HUES48 (cell line): ENCODE results near the gene TM6SF1.
"Not testable (repeated sequence)": the region's sequence is repeated elsewhere in the genome, so short reads cannot be mapped to it uniquely, and the experiment has no call there.

Source experiments
- H3K27ac ChIP-seq: one replicate; pipeline ENCODE4 v1.7.0; 2013; ENCODE audit warnings: low read depth, low read length, inconsistent platforms
- H3K27me3 ChIP-seq: 2 replicates; pipeline ENCODE4 v1.6.1; 2013; ENCODE audit warnings: mild to moderate bottlenecking, low read length; ENCODE audit not compliant: control insufficient read depth, insufficient read depth
- H3K36me3 ChIP-seq: 2 replicates; pipeline ENCODE4 v1.6.1; 2013; ENCODE audit warnings: low read length; ENCODE audit not compliant: control insufficient read depth, insufficient read depth
- H3K4me1 ChIP-seq: 2 replicates; pipeline ENCODE4 v1.6.1; 2013; ENCODE audit warnings: mild to moderate bottlenecking, low read length; ENCODE audit not compliant: control insufficient read depth, insufficient read depth
- H3K4me3 ChIP-seq: 2 replicates; pipeline ENCODE4 v1.5.1; 2013; ENCODE audit warnings: mild to moderate bottlenecking, low read depth, low read length
- H3K9ac ChIP-seq: 2 replicates; pipeline ENCODE4 v1.6.1; 2013; ENCODE audit warnings: mild to moderate bottlenecking, low read depth, low read length, moderate library complexity
- H3K9me3 ChIP-seq: 2 replicates; pipeline ENCODE4 v1.6.1; 2013; ENCODE audit warnings: low read length; ENCODE audit not compliant: control insufficient read depth, insufficient read depth

The TM6SF1 gene

DNA sequence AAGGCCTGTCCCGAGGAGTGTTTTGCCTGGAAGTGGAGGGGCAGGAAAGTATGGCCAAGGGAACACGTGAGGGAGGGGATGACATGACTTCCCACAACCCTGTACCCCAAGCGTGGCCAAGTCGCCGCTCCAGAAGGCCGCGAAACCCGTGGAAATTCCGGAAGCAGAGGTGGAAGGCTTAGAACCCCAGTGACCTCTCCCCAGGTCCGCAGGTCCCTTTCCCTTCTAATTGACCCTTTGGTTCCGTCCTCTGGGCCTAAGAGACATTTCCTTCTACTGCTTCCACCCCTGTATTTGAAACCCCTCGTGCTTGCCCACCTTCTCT is 39.8 kb upstream of the TM6SF1 start:
- peaks cover 7% of the 10 kb centered on the region; the same call in 1 of the 2 replicates for H3K36me3 ChIP-seq
- peak overlapping the region; percentile 97 for H3K4me3 ChIP-seq
- peaks cover 9% of the 10 kb centered on the region; the same call in 1 of the 2 replicates for H3K9me3 ChIP-seq
- H3K9ac ChIP-seq, result peak overlapping the region; percentile 94; the same call in 1 of the 2 replicates
- H3K4me1 ChIP-seq, result peaks cover 40% of the 10 kb centered on the region
- H3K27me3 ChIP-seq, result no peaks in the 10 kb centered on the region
- peak overlapping the region; percentile 91 for H3K27ac ChIP-seq

GRCh38 chr15:83068054-83068453 is 39.4 kb upstream of the TM6SF1 start:
- H3K4me1 ChIP-seq, result peaks cover 36% of the 10 kb centered on the region
- H3K9me3 ChIP-seq, result peaks cover 10% of the 10 kb centered on the region; the same call in 1 of the 2 replicates
- no peak overlapping the region for H3K4me3 ChIP-seq
- peaks cover 5% of the 10 kb centered on the region; the same call in 1 of the 2 replicates for H3K36me3 ChIP-seq
- H3K27ac ChIP-seq, result peak overlapping the region; percentile 17
- no peak overlapping the region for H3K9ac ChIP-seq
- H3K27me3 ChIP-seq, result no peaks in the 10 kb centered on the region

DNA sequence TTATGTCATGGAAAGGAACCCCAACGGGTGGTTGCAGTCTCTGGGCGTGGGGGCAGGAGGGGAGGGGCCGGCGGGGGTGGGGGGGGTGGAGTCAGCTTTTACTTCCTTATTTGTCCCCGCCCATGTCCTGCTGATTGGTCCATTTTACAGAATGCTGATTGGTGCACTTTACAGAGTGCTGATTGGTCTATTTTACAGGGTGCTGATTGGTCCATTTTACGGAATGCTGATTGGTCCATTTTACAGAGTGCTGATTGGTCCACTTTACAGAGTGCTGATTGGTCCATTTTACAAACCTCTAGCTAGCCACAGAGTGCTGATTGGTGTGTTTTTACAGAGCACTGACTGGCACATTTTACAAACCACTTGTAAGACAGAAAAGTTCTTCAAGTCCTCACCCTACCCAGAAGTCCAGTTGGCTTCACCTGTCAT is 38.2 kb upstream of the TM6SF1 start:
- H3K27me3 ChIP-seq, H3K4me3 ChIP-seq, H3K27ac ChIP-seq, H3K36me3 ChIP-seq, H3K9ac ChIP-seq: not testable (repeated sequence)
- Histone ChIP-seq H3K4me1 (peaks cover 24% of the 10 kb centered on the region), H3K9me3 (peaks cover 17% of the 10 kb centered on the region)

DNA sequence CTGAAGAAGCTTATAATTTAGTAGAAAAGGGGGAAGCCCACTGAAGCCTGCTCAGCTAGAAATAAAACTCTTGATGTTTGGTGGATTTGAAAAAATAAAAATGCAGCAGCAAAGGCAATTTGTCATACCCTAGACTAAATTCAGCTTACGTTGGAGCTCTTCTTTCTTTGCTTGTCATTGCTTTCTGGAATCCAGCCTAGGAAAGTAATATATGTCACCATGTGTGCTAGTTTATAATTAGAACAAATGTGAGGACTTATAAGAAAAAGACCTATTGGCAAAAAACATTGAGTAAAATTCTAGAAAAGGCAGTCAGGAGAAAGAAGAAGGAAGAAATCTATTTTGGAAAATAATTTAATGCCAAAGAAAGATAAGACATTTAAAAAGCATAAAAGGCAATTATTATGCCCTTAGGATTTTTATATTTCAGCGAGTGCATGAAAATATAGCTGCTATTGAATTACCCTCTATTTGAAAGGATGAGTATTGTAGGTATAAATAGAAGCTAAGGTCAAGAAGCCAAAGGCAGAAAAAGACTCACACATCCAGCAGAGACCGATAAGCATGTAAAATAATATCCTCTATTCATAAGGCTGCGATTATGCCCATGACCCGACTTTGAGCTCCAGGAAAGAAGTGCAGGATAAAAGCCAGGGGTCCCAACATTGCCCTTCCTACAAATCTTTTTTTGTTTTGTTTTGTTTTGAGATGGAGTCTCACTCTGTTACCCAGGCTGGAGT is 29.8 kb upstream of the TM6SF1 start:
- Histone ChIP-seq H3K9ac (no peak overlapping the region), H3K9me3 (peaks cover 8% of the 10 kb centered on the region), H3K36me3 (no peaks in the 10 kb centered on the region), H3K27me3 (peaks cover 3% of the 10 kb centered on the region; the same call in 1 of the 2 replicates), H3K4me3 (no peak overlapping the region), H3K27ac (no peak overlapping the region), H3K4me1 (no peaks in the 10 kb centered on the region)

- peaks cover under 1% of the 10 kb centered on the region for H3K9me3 ChIP-seq
- no peak overlapping the region for H3K9ac ChIP-seq
- no peaks in the 10 kb centered on the region for H3K36me3 ChIP-seq
- no peak overlapping the region for H3K27ac ChIP-seq
- peaks cover 3% of the 10 kb centered on the region; the same call in 1 of the 2 replicates for H3K27me3 ChIP-seq
- no peaks in the 10 kb centered on the region for H3K4me1 ChIP-seq
- H3K4me3 ChIP-seq, result no peak overlapping the region
These were observed 28.7 kb upstream of the TM6SF1 start for GRCh38 chr15:83078712-83079111.

GRCh38 chr15:83081256-83082014 is 26.0 kb upstream of the TM6SF1 start:
- Histone ChIP-seq H3K27ac (no peak overlapping the region), H3K27me3 (peaks cover 3% of the 10 kb centered on the region; the same call in 1 of the 2 replicates), H3K9me3 (no peaks in the 10 kb centered on the region), H3K4me1 (no peaks in the 10 kb centered on the region), H3K9ac (no peak overlapping the region), H3K4me3 (no peak overlapping the region), H3K36me3 (no peaks in the 10 kb centered on the region)

DNA sequence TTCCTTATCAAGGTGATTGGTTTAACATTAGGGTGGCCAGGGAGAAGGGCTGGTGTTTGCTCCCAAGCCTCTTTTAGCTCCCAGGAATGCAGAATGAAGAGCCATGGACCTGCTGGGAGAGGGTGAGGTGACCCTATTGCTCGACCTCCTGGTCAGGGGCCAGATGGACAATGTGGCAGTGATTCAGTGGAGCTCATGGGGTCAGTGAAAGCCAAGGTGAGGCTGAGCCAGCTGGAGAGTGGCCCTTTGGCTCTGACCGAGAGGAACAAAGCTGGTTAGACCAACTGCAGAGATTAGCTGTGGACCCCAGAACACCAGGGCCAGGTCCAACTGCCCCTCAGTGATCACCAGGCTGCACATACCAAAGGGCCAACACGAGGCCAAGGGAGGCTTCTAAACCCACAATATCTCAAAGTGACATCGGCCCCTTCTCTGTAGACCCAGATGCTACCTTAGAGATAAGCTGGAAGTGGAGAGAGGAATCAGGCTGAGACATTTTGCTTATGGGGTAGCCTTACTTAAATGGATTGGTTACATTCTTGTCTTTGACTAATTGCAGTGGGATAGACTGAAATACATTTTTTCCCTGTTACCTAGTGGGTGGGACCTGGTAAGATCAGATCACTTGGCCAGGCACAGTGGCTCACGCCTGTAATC is 24.6 kb upstream of the TM6SF1 start:
- Histone ChIP-seq H3K4me3 (no peak overlapping the region), H3K27ac (no peak overlapping the region), H3K9ac (no peak overlapping the region), H3K9me3 (no peaks in the 10 kb centered on the region), H3K27me3 (peaks cover under 1% of the 10 kb centered on the region; the same call in 1 of the 2 replicates), H3K4me1 (no peaks in the 10 kb centered on the region), H3K36me3 (no peaks in the 10 kb centered on the region)

- H3K27me3 ChIP-seq, H3K36me3 ChIP-seq, H3K27ac ChIP-seq, H3K9me3 ChIP-seq, H3K4me3 ChIP-seq, H3K4me1 ChIP-seq, H3K9ac ChIP-seq: not testable (repeated sequence)
These were observed 22.0 kb upstream of the TM6SF1 start for GRCh38 chr15:83085461-83085860.

DNA sequence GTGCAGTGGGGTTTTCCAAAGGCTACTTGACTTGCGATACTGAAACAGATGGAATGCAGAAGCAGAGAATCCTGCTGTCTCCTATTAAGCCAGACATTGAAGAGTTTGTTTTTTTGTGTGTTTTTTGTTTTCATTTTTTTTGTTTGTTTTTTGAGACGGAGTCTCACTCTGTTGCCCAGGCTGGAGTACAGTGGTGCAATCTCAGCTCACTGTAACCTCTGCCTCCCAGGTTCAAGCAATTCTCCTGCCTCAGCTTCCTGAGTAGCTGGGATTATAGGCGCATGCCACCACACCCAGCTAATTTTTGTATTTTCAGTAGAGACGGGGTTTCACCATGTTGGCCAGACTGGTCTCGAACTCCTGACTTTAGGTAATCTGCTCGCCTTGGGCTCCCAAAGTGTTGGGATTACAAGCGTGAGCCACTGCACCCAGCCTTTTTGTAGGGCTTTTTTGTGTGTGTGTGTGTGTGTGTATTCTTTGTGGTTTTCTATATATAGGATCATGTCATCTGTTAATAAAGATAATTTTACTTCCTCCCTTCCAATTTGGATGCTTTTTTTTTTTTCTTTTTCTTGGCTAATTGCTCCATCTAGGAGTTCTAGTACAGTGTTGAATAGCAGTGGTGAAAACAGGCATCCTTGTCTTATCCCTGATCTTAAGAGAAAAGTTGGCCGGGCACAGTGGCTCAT is 21.4 kb upstream of the TM6SF1 start:
- not testable (repeated sequence) for H3K27me3 ChIP-seq, H3K9ac ChIP-seq, H3K4me1 ChIP-seq, H3K27ac ChIP-seq, H3K36me3 ChIP-seq, H3K4me3 ChIP-seq, H3K9me3 ChIP-seq

- no peaks in the 10 kb centered on the region for H3K4me1 ChIP-seq
- H3K9ac ChIP-seq, result no peak overlapping the region
- H3K36me3 ChIP-seq, result no peaks in the 10 kb centered on the region
- no peak overlapping the region for H3K27ac ChIP-seq
- no peaks in the 10 kb centered on the region for H3K9me3 ChIP-seq
- H3K27me3 ChIP-seq, result no peaks in the 10 kb centered on the region
- H3K4me3 ChIP-seq, result no peak overlapping the region
These were observed 19.9 kb upstream of the TM6SF1 start for GRCh38 chr15:83087576-83087975.
